HG02938 (cell line): Measurements from ENCODE around the gene EXD3.
A peak's percentile ranks its signal among the peaks of the same experiment; 100 is the strongest.
"Not testable (repeated sequence)": the region's sequence is repeated elsewhere in the genome, so short reads cannot be mapped to it uniquely, and the experiment has no call there.

Experiments
- ATAC-seq: cut with Tn5 transposase; IDR thresholded peaks from one replicate; pipeline ENCODE4 v1.9.1; 2021; ENCODE audit warnings: mild to moderate bottlenecking, moderate library complexity; ENCODE audit not compliant: unreplicated experiment

The EXD3 gene

DNA sequence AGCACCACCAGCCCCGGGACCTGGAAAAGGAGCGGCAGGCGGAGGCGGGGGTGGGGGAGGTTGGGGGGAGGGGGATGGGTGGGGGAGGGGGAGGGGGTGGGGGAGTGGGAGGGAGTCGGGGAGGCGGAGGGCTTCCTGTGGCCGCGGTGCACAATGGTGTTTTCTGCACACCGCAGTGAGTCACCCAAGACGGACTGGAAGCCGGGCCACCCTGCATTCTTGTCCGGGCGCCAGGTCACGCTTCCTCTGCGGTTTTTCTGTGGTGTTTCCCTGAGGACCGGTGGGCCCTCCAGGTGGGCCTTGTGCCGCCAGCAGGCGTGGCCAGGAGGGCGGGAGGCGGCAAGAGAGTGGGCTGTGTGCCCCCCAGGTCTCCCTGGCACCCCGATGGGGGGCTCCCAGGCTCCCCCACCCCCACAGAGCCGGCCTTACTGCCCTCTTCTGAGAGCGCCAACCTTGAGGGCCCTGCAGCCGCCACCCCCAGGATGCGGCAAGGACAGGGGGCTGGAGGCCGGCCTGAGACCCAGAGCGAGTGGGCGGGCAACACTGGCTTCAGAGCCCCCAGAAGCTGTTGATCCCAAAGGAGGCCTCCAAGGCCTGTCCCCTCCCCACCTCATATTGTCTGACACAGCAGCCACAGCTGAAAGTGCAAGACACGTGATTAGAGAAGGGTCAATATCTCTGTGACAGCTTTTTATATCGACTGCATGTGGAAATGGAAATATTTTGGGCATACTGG lies 11.1 kb downstream of the EXD3 start:
- ATAC-seq = peak; percentile 51

DNA sequence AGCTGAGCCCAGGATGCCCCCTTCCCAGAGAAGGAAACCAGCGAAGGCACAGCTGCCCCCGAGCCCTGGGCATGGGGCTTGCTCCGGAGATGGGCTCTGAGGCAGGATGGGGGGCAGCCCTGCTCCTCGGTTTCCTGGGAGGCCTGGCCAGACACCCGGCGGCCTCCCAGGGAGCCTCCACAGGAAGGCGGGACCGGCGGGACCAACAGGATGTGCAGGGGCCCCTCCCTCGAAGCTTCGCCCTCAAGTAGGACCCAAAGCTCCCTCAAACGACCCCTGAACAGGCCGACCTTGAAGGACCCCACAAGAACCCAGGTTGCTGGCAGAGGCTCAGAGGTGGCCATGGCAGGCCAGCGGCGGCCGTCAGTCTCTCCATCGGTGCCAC lies 11.7 kb downstream of the EXD3 start:
- ATAC-seq = no peak

DNA sequence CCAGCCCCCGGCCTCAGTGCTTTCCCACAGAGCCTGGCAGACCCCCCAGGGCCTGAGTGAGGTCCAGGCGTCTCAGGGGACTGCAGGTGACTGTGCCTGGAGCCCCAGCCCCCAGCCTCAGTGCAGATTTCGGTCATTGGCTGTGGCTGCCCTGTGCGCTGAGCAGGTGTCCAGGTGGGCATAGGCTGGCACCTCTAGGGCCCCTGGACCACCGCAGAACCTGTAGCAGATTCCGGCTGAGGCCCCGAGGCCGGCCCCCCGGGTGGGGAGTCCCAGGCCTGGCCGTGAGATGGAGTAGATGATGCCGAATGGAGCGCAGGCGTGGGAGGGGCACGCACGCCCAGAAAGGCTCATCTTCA lies 12.1 kb downstream of the EXD3 start:
- ATAC-seq = no peak

DNA sequence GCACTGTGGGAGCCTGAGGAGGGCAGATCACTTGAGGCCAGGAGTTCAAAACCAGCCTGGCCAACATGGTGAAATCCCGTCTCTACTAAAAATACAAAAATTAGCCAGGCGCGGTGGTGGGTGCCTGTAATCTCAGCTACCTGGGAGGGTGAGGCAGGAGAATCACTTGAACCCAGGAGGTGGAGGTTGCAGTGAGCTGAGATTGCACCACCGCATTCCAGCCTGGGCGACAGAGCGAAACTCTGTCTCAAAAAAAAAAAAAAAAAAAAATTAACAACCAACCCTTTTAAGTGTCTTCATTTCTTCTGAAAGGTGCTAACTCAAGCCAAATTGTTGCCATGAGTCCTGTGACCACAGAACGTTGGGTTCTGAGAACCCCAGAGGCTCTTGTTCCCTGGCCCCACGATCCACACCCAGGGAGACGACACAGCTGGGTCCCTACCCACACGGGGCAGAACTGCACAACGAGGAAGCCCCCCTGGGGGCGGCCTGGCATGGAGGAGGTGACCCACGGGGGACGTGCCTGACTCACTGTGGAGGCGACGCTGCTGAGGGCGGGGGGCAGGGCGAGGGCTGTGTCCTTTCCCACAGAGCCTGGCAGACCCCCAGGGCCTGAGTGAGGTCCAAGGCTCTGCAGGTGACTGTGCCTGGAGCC lies 12.6 kb downstream of the EXD3 start:
- ATAC-seq = not testable (repeated sequence)

DNA sequence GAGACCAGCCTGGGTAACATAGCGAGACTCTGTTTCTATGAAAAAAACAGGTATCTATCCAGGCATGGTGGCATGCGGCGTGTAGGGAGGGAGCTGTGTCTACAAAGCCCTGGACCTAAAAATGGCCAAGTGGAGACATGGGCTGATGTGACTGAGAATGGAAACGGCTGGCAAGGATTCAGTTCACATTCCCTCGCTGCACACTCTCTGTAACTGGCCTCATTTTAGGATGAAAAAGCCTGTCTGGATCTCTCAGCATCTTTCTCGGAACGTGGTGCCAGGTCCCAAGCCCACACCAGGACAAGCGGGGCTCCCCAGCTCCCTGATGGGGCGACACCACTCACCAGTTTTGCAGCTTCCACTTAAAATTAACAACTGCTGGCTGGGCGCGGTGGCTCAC lies 13.4 kb downstream of the EXD3 start:
- ATAC-seq = no peak

DNA sequence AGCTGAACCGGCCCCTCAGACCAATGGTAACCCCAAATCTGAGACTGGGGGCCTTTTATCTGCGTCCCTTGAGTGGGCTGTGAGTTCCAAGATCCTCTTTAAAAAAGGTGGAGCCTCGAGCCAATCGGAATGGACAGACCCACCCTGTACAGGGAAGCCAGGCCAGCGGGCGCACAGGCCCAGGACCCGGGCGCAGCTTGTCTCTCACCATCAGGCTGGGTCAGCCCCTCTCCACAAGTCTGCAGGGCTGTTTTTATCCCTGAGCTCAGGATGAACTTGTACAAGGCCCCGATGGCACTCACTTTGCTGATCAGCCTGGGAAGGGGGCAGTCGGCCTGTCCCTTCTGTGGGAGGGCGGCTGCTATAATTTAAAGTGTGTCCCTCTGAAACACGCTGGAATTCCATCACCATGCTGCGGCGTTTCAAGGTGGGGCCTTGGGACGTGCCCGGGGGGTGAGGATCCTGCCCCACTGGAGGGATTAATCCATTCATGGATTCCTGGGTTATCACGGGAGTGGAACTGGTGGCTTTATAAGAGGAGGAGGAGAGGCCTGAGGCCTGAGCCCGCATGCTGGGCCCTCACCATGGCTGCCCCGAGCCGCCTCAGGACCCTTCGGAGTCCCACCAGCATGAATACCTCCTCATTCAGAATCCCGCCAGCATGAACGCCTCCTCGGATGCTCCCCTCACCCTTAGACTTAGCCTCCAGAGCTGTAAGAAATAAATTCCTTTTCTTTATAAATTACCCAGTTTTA lies 14.1 kb downstream of the EXD3 start:
- no peak for ATAC-seq

DNA sequence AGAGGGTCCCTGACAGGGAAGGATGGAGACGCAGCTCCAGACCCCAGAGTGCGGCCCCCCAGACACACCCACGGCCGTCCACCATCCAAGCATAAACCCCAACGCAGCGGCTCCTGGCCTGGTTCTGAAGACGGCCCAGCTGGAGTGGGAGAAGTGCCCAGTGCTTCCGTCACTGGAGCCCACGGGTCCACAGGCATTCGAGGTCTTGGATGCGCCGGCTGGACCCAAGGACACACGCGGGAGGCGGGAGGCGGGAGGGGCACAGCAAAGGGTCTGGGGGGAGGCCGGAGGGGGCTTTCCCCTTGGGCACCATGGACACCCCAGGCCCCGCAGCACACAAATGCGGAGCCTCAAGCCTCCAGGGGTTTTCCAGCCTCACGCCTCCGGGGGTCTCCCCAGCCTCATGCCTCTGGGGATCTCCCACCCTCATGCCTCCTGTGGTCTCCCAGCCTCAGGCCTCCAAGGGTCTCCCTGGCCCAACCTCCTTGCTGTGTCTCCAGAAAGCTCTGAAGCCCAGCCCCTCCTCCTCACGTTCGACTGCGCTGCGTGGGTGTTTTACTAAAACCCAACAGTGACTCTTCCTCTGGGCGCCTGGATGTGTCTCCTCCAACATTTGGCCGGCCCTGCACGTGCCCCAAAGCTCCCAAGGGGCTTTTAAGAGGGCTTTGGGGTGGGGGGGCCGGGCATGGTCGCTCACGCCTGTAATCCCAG lies 15.2 kb downstream of the EXD3 start:
- no peak for ATAC-seq

DNA sequence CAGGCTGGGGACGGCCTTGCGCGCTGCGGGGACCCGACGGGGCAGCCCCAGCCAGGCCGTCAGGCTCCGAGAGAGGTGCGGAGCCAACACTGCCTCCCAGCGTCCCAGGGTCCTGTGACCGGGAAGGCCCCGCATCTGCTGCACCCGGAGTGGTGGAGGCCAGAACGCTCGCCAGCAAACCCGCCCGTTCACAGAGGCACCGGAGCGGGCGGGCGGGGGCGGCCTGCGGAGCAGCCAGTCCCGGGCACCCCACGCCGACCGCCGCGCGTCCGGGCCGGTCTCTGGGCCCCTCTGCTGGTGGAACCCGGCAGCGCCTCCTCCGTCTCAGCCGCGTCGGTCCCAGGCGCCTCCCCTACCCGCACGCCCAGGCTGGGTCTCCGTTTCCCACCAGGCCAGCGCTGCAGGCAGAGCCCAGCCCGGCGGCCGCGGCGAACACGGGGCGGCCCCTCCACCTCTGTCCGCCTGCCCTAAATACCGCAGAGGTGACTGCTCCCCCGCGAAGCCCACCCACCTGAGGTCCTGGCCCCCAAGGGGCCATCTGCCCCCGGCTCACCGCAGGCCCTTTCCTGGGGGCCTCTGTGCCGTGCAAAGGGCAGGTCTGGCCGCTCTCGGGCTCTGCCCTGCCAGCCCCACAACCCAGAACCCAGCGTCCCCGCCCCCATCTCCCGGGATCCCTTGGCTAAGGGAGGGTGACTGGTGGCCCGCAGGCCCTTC lies 15.9 kb downstream of the EXD3 start:
- no peak for ATAC-seq

DNA sequence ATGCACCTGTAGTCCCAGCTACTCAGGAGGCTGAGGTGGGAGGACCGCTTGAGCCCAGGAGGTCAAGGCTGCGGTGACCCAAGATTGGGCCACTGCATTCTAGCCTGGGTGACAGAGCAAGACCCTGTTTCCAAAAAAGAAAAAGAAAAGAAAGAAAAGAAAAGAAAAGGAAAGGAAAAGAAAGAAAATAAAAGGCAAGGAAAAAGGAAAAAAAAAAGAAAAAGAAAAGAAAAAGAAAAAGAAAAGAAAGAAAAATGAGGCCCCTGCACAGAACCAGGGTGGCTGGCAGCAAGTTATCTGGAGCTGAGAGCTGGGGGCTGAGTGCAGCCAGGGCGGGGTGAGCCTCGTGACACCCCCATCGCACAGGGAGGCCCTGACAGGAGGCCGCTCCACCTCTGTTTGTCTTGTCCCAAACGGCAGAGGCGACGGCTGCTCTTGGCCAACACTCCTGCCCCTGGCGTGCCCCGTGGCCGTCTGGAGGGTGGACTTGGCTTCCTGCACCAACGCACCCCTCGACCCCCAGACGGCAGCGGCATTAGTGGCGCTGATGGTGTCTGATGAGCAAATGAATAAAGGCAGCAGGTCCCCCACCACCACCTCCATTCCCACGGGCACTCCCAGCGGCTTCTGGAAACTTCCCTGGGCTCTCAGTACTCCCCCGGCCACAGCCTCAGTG lies 16.7 kb downstream of the EXD3 start:
- ATAC-seq = no peak

DNA sequence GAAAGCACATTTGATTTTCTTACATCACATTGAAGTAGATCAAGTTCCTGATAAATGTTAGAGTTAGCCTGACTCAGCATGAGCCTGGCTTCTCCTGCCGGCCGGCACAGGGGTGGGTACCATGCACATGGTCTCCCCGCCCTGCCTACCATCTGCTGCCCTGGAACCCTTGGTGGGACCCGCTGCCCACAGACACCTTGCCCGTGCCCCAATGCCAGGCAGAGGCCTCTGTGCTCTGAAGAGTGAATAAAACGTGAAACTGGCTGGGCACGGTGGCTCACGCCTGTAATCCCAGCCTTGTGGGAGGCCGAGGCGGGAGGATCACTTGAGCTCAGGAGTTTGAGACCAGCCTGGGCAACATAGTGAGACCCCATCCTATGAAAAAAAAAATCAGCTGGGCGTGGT lies 17.3 kb downstream of the EXD3 start:
- ATAC-seq = no peak

DNA sequence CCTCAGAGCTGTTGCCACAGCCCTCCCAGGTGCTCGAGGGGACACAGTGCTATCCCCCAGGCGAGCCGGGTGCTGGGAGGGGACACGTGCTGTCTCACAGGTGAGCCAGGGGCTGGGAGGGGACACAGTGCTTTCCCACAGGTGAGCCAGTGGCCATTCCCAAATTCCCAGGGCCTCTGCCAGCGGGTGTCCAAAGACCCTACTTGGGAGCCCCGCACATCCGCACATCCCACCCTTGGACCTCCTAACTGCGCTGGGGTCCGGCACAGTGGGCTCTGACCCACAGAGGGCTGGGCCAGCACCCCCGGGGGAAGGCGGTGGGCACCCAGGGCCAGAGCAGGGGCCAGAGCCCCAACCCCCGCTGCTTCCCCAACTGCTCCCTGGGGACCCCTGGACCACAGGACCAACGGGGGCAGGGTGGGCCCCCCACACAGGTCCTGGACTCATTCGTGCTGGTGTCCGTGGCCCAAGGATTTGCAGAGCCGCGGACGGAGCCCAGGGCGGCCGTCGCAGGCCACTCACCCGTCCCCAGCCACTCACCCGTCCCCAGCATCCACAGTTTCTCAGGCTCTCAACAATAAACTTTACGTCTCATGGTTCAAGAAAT lies 17.9 kb downstream of the EXD3 start:
- no peak for ATAC-seq

DNA sequence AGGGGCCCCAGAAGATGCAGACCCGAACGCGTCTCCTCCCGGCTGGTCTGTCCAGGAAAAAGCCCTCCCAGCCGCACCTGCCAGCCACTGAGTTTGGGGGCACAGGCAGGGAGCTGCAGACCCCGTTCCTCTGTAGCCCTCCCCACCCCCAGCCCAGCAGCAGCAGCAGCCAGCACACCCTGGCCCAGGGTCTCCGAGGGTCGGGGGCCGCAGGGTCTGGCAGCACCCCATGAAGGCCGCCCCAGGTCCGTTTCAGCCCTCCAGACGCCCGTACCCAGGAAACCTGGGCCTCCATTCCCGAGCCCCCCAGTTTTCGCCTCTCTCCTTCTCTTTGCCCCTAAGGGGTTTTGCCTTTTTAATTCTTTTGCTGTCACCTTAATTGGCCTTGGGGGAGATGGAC lies 19.7 kb downstream of the EXD3 start:
- no peak for ATAC-seq

DNA sequence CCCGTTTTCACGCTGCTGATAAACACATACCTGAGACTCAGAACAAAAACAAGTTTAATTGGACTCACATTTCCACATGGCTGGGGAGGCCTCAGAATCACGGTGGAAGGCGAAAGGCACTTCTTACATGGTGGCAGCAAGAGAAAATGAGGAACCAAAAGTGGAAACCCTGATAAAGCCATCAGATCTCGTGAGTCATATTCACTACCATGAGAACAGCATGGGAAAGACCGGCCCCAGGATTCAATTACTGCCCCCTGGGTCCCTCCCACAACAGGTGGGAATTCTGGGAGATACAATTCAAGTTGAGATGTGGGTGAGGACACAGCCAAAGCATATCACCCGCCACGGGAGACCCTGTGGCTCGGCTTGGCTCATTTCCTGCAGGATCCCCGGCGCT lies 20.2 kb downstream of the EXD3 start:
- no peak for ATAC-seq

DNA sequence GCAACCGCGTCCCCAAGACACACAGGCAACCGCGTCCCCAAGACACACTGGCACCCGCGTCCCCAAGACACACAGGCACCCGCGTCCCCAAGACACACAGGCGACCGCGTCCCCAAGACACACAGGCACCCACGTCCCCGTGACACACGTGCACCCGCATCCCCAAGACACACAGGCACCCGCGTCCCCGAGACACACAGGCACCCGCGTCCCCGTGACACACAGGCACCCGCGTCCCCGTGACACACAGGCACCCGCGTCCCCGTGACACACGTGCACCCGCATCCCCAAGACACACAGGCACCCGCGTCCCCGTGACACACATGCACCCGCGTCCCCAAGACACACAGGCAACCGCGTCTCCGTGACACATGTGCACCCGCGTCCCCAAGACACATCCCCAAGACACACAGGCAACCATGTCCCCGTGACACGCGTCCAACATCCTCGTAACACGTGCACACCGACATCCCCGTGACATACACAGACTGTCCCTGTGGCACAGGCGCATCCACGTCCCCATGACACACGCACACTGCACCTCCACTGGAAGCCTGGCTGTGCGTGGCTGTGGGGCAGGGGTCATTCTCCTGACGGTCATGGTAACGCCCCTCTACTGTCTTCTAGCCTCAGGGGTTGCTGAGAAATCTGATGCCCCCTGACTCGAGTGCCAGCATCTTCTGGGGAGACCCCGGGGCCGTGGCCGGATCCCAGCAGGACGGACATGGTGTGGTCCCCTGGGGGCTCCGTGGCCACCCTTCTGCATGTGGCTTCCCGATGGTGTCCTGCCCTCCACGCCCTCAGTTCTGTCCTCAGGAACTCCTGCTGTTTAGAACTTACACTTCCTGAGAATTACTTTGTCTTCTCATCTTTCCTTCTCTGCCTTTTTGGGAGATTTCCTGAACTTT lies 24.1 kb downstream of the EXD3 start:
- ATAC-seq = no peak

DNA sequence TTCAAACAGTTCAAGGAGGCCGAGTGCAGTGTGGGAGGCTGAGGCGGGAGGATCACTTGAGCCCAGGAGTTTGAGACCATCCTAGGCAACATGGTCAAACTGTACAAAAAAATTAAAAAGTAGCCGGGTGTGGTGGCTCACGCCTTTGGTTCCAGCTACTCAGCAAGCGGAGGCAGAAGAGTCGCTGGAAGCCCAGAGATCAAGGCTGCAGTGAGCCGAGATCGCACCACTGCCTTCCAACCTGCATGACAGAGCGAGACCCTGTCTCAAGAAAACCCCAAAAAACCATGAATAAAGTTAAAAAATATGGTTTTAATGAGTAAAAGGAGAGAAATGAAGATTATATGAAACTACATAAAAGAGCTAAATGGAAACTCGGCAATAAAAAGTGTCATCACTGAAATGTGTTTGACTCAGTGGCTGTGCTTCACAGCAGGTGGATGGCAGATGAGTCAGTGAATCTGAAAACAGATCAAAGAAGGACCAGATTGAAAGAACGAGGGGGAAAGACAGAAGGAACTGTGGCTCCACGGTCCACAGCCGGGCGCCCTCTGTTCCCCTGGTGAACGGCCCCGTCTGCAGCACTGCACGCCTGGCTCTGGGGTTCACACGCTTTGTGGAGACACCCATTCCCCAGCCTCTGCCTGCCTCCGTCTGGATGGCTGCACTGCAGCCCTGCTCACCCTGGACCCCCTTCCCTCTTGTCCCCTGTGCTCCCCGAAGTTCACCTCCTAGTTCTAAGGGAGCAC lies 25.1 kb downstream of the EXD3 start:
- ATAC-seq = no peak

DNA sequence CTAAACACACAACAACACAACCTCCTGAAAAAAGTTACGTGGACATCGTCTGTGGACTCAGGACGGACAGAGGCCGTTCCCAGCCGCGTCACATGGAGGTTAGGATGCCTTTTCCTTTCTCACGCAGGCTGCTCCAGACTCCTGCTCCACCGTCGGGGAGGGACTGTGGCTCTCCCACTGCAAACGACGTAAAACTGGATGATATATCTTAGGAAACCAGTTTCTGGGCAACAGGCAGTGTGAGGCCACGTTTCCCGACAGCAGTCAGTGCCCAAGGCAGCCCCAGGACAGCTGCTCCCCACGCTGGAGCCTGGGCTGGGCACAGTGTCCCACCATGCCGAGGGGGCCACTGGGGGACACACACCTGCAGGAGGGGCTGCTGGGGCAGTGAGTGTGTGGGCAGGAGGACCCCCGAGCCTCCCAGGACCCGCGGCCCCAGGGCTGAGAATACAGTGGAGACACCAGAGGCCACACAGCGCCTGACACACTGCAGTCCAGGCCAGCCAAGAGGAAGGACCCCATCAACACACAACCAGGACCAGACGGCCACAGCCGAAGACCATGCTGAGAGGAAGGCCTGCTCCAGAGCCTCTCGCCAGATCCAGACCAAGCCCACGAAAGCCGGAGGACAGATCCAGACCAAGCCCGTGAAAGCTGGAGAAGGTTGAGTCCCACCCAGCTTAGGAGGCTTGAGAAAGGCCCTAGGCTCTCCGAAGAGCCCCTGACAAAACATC lies 26.2 kb downstream of the EXD3 start:
- ATAC-seq = no peak

DNA sequence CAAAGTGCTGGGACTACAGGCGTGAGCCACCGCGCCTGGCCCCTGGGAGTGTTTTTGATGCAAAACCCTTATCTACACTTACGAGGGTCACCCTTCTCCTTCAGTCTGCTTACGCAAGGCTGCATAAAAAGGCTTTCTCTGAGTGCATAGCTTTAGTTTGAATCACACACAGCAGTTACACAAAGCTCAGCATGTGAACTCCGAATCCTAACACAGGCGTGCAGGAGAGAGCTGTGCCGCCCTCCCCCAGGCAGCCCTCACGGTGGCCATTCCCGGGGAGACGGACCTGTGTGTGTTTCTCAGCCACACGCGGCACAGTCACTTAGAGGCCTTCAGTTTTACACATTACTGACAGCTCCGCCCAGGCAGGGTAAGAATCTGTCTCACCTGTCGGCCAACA lies 26.7 kb downstream of the EXD3 start:
- no peak for ATAC-seq

DNA sequence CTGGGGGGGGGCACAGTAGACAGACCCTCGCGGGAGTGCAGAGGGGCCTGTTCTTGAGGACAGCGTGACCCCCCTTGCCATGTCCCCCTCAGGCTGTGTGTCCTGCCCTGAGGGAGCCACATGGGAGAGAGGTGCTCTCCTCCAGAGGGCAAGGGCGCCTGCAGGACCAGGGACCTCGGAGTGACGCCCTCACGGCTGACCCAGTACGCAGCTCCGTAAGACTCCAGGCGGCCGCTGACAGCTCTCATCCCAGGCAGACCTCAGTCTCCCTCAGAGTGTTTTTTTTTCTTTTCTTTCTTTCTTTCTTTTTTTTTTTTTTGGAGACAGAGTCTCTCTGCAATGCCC lies 27.3 kb downstream of the EXD3 start:
- no peak for ATAC-seq
